ENCODE results near the gene H19.

H19 gene

GRCh38 chr11:1969035-1969434 lies 28.6 kb downstream of the H19 start:
- H3K4me1 Mint-ChIP-seq (ENCODE audit: low read depth) = no peaks in the 10 kb centered on the region
- H3K27ac Mint-ChIP-seq = no peak overlapping the region
- no peaks in the 10 kb centered on the region for H3K27me3 Mint-ChIP-seq (ENCODE audit: low read depth)
- H3K36me3 Mint-ChIP-seq (ENCODE audit: low read depth) = no peaks in the 10 kb centered on the region
- H3K9me3 Mint-ChIP-seq = no peaks in the 10 kb centered on the region
- H3K4me3 Mint-ChIP-seq = no peak overlapping the region

- Mint-ChIP-seq H3K27me3 (ENCODE audit: low read depth) (no peaks in the 10 kb centered on the region), H3K27ac (no peak overlapping the region), H3K4me3 (no peak overlapping the region), H3K36me3 (ENCODE audit: low read depth) (no peaks in the 10 kb centered on the region), H3K4me1 (ENCODE audit: low read depth) (no peaks in the 10 kb centered on the region), H3K9me3 (no peaks in the 10 kb centered on the region)
Measured at GRCh38 chr11:1968454-1969002, 29.1 kb downstream of the H19 start.

GRCh38 chr11:1967641-1968225 lies 29.9 kb downstream of the H19 start:
- Mint-ChIP-seq H3K4me1 (ENCODE audit: low read depth) (no peaks in the 10 kb centered on the region), H3K9me3 (no peaks in the 10 kb centered on the region), H3K4me3 (no peak overlapping the region), H3K36me3 (ENCODE audit: low read depth) (no peaks in the 10 kb centered on the region), H3K27me3 (ENCODE audit: low read depth) (no peaks in the 10 kb centered on the region), H3K27ac (no peak overlapping the region)

GRCh38 chr11:1966531-1966930 lies 31.1 kb downstream of the H19 start:
- Mint-ChIP-seq H3K9me3 (no peaks in the 10 kb centered on the region), H3K27ac (no peak overlapping the region), H3K4me3 (no peak overlapping the region), H3K4me1 (ENCODE audit: low read depth) (no peaks in the 10 kb centered on the region), H3K27me3 (ENCODE audit: low read depth) (no peaks in the 10 kb centered on the region), H3K36me3 (ENCODE audit: low read depth) (no peaks in the 10 kb centered on the region)

- no peaks in the 10 kb centered on the region for H3K27me3 Mint-ChIP-seq (ENCODE audit: low read depth)
- H3K27ac Mint-ChIP-seq = no peak overlapping the region
- H3K36me3 Mint-ChIP-seq (ENCODE audit: low read depth) = no peaks in the 10 kb centered on the region
- no peak overlapping the region for H3K4me3 Mint-ChIP-seq
- no peaks in the 10 kb centered on the region for H3K4me1 Mint-ChIP-seq (ENCODE audit: low read depth)
- H3K9me3 Mint-ChIP-seq = no peaks in the 10 kb centered on the region
Measured at GRCh38 chr11:1964955-1965354, 32.7 kb downstream of the H19 start.

GRCh38 chr11:1964348-1964747 lies 33.3 kb downstream of the H19 start:
- H3K4me3 Mint-ChIP-seq = no peak overlapping the region
- no peak overlapping the region for H3K27ac Mint-ChIP-seq
- H3K36me3 Mint-ChIP-seq (ENCODE audit: low read depth) = no peaks in the 10 kb centered on the region
- H3K27me3 Mint-ChIP-seq (ENCODE audit: low read depth) = no peaks in the 10 kb centered on the region
- no peaks in the 10 kb centered on the region for H3K4me1 Mint-ChIP-seq (ENCODE audit: low read depth)
- no peaks in the 10 kb centered on the region for H3K9me3 Mint-ChIP-seq

GRCh38 chr11:1963864-1964263 lies 33.8 kb downstream of the H19 start:
- no peak overlapping the region for H3K27ac Mint-ChIP-seq
- no peak overlapping the region for H3K4me3 Mint-ChIP-seq
- H3K27me3 Mint-ChIP-seq (ENCODE audit: low read depth) = no peaks in the 10 kb centered on the region
- no peaks in the 10 kb centered on the region for H3K9me3 Mint-ChIP-seq
- no peaks in the 10 kb centered on the region for H3K4me1 Mint-ChIP-seq (ENCODE audit: low read depth)
- no peaks in the 10 kb centered on the region for H3K36me3 Mint-ChIP-seq (ENCODE audit: low read depth)

- no peaks in the 10 kb centered on the region for H3K4me1 Mint-ChIP-seq (ENCODE audit: low read depth)
- no peak overlapping the region for H3K27ac Mint-ChIP-seq
- H3K9me3 Mint-ChIP-seq = no peaks in the 10 kb centered on the region
- no peak overlapping the region for H3K4me3 Mint-ChIP-seq
- H3K36me3 Mint-ChIP-seq (ENCODE audit: low read depth) = no peaks in the 10 kb centered on the region
- no peaks in the 10 kb centered on the region for H3K27me3 Mint-ChIP-seq (ENCODE audit: low read depth)
Measured at GRCh38 chr11:1959786-1960185, 37.9 kb downstream of the H19 start.

- Mint-ChIP-seq H3K9me3 (no peaks in the 10 kb centered on the region), H3K36me3 (ENCODE audit: low read depth) (no peaks in the 10 kb centered on the region), H3K27me3 (ENCODE audit: low read depth) (no peaks in the 10 kb centered on the region), H3K27ac (no peak overlapping the region), H3K4me3 (no peak overlapping the region), H3K4me1 (ENCODE audit: low read depth) (no peaks in the 10 kb centered on the region)
Measured at GRCh38 chr11:1958367-1958766, 39.3 kb downstream of the H19 start.

GRCh38 chr11:1953489-1954266 lies 44.0 kb downstream of the H19 start:
- H3K27ac Mint-ChIP-seq = no peak overlapping the region
- H3K27me3 Mint-ChIP-seq (ENCODE audit: low read depth) = no peaks in the 10 kb centered on the region
- H3K9me3 Mint-ChIP-seq = no peaks in the 10 kb centered on the region
- no peak overlapping the region for H3K4me3 Mint-ChIP-seq
- no peaks in the 10 kb centered on the region for H3K36me3 Mint-ChIP-seq (ENCODE audit: low read depth)
- H3K4me1 Mint-ChIP-seq (ENCODE audit: low read depth) = no peaks in the 10 kb centered on the region

GRCh38 chr11:1952806-1953482 lies 44.7 kb downstream of the H19 start:
- no peaks in the 10 kb centered on the region for H3K36me3 Mint-ChIP-seq (ENCODE audit: low read depth)
- H3K27me3 Mint-ChIP-seq (ENCODE audit: low read depth) = no peaks in the 10 kb centered on the region
- no peaks in the 10 kb centered on the region for H3K4me1 Mint-ChIP-seq (ENCODE audit: low read depth)
- H3K4me3 Mint-ChIP-seq = no peak overlapping the region
- no peaks in the 10 kb centered on the region for H3K9me3 Mint-ChIP-seq
- no peak overlapping the region for H3K27ac Mint-ChIP-seq

GRCh38 chr11:1949922-1950321 lies 47.7 kb downstream of the H19 start:
- no peak overlapping the region for H3K4me3 Mint-ChIP-seq
- no peaks in the 10 kb centered on the region for H3K9me3 Mint-ChIP-seq

GRCh38 chr11:1949302-1949701 lies 48.3 kb downstream of the H19 start:
- Mint-ChIP-seq H3K27me3 (ENCODE audit: low read depth) (no peaks in the 10 kb centered on the region), H3K36me3 (ENCODE audit: low read depth) (no peaks in the 10 kb centered on the region), H3K4me1 (ENCODE audit: low read depth) (no peaks in the 10 kb centered on the region), H3K9me3 (no peaks in the 10 kb centered on the region), H3K27ac (no peak overlapping the region), H3K4me3 (no peak overlapping the region)

More at GRCh38 chr11:1949922-1950321, 47.7 kb downstream of the H19 start:
- Mint-ChIP-seq H3K4me1 (ENCODE audit: low read depth) (no peaks in the 10 kb centered on the region), H3K36me3 (ENCODE audit: low read depth) (no peaks in the 10 kb centered on the region), H3K27ac (no peak overlapping the region), H3K27me3 (ENCODE audit: low read depth) (no peaks in the 10 kb centered on the region)

- Mint-ChIP-seq H3K4me3 (no peak overlapping the region), H3K4me1 (ENCODE audit: low read depth) (no peaks in the 10 kb centered on the region), H3K27ac (no peak overlapping the region), H3K9me3 (no peaks in the 10 kb centered on the region), H3K27me3 (ENCODE audit: low read depth) (no peaks in the 10 kb centered on the region), H3K36me3 (ENCODE audit: low read depth) (no peaks in the 10 kb centered on the region)
Measured at GRCh38 chr11:1948389-1948788, 49.3 kb downstream of the H19 start.
